HG03565 (cell line): ENCODE data around the gene FAM13A.
"Not testable (repeated sequence)": the region's sequence is repeated elsewhere in the genome, so short reads cannot be mapped to it uniquely, and the experiment has no call there.

ENCODE experiments used
- ATAC-seq: cut with Tn5 transposase; IDR thresholded peaks from one replicate; pipeline ENCODE4 v1.9.1; 2021; ENCODE audit warnings: mild to moderate bottlenecking, moderate library complexity; ENCODE audit not compliant: unreplicated experiment

The FAM13A gene

DNA sequence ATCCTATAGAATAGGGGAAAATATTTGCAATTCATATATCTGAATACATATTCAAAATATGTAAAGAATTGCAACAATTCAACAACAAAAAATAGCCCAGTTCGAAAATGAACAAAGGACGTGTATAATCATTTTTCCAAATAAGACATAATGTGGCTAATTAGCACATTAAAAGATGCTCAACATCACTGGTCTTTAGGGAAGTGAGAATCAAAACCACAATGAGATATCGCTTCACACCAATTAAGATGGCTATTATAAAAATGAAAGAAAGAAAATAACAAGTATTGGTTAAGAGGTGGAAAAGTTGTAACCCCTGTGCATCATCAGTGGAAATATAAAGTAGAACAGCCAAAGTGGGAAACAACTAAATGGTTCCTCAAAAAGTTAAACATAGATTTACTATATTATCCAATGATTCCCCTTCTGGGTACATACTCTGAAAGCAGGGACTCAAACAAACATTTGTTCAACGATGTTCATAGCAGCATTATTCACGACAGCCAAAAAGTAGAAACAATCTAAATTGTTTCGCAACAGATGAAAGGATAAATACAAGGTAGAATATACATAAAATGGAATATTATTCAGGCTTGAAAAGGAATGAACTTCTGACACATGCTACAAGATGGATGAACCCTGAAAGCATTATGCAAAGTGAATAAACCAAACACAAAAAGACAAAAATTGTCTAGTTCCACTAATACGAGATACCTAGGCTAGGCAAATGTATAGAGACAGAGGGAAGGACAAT lies 12.7 kb downstream of the FAM13A start:
- no peak for ATAC-seq

DNA sequence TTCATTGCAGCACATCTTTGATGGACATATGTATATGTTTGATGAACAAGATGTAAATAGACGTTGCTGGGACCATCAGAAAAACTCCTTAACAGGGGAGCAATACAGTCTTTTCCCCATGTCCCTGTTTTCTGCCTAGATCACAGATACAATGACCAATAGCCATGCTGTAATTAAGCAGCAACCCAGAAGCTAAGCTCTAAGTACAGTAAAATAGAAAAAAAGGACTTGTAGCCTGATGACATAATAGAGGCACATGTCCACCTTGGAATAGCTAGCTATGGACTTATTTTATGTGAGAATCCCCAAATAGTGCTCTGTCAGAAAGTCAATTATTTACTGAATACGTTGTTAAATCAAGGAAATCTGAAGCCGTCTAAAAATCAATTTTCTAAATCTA lies 14.9 kb downstream of the FAM13A start:
- ATAC-seq, result no peak

DNA sequence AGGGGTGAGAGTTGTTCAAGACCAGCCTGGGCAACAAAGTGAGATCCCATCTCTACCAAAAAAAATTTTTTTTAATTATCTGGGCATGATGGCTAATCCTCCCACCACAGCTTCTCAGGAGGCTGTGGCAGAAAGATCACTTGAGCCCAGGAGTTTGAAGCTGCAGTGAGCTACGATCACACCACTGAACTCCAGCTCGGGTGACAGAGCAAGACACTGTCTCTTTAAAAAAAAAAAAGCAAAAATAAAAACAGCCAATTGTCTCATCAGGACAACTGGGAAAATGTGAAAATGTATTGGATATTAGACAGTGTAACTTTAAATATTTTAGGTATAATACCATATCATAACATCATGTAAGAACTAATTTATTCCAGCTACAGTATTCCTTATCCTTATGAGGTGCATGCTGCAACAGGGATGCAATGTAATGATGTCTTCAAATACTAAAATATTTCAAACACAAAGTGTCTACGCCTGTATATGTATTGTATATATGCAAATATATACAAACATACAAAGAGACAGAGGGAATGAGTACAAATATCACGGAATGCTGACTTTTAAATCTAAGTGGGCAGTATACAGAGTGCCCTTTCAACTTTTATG lies 17.2 kb downstream of the FAM13A start:
- no peak for ATAC-seq

DNA sequence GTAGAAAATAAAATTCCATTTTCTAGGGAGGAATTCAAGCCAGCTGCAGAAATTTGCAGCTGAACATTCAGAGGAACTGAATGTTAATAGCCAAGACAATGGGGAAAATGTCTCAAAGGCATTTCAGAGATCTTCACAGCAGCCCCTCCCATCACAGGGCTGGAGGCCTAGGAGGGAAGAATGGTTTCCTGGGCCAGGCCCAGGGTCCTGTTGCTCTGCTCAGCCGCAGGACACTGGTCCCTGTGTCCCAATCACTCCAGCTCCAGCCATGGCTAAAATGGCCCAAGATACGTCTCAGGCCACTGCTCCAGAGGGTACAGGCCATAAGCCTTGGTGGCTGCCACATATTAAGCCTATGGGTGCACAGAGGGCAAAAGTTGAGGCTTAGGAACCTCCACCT lies 20.4 kb downstream of the FAM13A start:
- ATAC-seq, result no peak

DNA sequence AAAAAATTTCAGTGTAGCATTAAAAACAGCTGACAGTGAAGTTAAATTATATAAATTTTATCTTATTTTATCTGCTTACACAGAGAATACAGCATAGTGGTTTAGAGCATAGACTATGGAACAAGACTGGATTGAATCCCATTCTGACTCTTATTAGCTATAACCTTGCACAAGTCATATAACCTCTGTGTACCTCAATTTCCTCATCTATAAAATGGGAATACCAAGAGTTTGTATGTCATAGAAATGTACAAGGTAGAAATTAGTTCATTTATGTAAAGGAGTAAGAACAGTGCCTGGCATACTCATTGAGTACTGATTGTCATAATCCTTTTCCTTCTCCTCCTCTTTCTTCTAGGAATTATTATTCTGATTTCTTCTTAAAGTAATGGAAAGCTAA lies 25.7 kb downstream of the FAM13A start:
- ATAC-seq, result no peak

DNA sequence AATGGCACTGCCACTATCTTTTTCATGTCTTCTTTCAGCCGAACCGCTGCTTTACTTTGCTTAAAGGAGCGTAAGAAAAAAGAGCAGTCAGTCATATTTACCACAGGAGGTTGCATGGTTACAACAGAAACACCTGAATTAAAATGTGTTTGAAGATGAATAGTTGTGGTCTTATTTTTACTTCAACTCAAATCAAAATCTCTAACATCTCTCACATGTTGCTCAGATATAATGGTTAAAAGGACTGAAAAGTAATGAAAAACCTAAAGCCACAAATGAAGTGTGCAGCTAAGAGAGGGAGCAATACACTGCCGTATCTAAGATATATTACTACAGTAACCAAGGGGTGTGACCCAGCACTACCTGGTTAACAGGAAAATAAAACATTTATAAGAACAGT lies 27.4 kb downstream of the FAM13A start:
- no peak for ATAC-seq

DNA sequence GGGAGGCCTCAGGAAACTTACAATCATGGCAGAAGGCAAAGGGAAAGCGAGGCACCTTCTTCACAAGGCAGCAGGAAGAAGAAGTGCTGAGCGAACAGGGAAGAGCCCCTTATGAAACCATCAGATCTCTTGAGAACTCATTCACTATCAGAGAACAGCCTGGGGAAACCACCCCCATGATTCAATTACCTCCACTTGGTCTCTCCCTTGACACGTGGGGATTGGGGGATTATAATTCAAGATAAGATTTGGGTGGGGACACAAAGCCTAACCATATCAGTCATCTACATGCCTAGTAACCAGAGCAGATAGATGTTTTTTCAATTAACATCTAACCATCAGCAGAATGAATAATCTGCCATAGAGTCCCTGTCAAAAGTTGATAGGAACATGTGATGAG lies 30.4 kb downstream of the FAM13A start:
- ATAC-seq, result no peak

DNA sequence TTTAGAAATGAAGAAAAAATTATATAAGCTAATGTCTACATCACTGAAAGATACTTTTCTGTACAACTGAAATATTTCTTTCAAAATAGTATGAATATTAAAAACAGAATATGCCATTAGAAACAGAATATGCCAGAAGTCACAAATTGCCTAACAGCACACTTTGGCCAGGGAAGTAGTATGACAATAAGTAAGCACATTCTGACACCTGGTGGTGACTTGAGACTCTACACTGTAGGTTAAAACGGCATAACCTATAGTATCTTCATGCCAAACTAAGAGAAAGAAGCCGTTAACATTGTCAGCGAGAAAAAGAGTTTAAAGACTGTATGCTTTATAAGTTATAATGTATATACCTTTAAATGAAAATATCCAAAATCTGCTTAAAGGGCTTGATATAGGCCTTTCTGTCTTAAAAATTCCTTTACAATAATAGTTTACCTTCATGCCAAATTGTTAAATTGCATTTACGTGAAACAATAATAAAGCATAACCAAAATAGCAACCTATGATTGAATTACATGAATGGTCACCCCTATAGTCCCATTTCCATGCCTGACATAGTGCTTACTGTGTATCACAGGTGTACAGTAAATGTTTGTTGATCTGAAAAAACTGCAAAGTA lies 32.8 kb downstream of the FAM13A start:
- ATAC-seq, result peak; percentile 98

DNA sequence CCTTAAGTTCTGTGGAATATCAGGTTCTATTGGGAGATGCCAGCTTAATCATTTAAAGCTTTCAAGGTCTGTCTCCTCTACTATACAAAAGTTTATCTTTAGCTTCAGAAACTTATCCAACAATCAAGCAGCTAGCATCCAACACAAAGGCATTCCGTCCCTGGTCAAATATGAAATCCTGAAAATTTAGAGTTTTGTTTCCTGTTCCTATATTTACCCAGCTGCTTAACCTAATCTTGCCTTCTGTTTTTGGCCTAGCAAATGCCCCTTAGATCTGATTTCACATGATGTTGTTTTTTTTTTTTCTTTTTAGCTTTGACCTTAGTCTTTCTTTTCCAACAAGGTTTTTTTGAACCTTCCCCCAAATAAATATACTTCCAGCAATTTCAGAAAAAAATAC lies 33.8 kb downstream of the FAM13A start:
- ATAC-seq, result no peak

DNA sequence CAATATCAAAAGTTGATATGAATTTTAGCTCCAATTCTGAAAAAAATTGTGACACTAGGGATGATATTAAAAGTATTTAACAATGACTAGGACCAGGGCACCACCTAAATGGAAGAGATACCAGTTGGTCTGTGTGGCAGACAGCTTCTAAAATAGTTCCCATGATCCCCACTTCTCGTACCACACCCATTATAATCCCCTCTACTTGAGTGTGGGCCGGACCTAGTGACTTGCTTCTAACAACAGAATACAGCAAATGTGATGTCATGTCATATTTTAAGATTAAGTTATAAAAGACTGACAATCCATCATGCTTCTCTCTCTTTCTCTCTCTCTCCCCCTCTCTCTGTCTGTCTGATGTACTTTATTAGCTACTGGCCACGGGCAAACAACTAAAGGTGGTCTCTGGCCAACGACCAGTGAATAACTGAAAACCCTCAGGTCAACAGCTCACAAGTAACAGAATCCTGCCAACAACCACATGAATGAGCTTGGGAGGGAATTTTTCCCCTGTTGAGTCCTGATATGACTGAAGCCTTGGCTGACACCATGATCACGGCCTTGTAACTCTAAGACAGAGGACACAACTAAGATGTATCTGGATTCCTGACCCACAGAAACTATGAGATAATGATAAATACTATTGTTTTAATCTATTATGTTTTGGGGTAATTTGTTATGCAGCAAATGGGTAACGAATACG lies 34.4 kb downstream of the FAM13A start:
- no peak for ATAC-seq

DNA sequence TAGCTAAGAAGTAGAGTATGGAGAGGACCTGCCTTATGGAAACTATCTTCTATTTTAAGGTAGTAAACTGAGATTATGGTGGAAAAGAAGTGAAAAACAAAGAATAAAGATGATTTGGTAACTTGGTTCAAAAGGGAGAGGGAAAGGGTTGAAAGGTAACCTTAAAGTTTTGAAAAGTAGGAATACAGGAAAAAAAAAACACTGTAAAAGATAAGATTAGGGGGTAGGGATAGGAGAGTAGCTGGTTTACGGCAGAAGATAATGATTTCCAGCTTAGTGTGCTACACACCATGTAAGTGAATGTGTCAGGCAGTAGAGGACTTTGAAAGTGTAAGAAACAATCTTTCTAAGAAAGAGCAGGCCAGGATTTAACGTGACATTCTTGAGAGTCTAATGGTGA lies 35.3 kb downstream of the FAM13A start:
- ATAC-seq, result no peak

DNA sequence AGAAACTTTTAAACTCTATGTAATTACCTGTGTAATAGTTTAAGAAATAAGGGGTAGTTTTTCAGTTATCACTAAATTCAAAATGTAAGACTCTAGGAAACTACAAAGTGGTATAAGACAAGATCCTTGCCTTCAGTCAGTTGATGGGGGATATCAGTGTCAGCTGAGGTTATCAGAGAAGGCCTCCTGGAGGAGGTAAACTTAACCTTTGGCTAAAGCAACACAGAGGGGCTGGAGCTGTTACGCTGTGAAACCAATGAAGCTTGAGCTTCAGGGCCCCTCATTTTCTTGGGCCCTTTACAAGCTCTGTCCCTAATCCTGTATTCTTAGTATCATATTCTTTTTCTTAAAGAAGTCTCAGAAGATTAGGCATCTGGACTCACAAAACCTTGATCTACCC lies 35.9 kb downstream of the FAM13A start:
- ATAC-seq, result no peak

DNA sequence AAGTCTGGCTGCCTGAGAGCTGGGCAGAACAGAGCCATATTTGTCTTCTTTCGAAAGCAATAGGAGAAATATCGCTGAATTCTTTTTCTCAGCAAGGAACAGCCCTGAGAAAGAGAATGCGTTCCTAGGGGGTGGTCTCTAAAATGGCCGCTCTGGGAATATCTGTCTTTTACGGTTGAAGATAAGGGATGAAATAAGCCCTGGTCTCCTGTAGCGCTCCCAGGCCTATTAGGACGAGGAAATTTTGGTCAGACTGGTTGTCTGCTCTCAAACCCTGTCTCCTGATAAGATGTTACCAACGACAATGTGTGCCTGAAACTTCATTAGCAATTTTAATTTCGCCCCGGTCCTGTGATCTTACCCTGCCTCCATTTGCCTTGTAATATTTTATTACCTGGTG lies 42.1 kb downstream of the FAM13A start:
- ATAC-seq, result not testable (repeated sequence)

DNA sequence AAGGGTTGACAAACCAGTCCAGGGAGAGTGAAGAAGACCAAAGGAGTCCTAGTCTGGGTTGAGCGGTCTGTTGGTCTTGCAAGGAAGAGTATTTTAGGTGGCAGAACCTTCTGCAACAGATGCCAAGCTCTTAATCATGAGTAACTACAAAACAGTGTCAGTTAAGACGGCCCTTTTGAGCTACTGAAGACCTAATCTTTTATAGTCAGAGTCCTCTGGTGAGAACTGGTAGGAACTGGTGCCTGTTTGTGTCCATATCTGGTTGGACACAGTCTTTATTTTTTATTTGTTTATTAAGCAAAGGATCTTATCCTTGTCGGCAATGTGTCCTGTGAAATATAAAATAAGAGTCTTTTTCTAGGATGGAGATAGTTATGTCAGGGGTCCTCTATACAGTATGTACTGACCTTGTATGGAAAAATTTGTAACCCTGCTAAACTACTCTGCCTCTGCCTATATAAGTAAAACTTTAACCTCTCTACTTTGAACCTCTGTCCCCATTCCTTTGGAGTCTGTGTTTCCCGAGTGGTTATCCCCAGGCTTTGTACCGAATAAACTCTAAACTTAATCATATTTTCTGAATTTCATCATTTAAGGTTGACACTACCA lies 47.1 kb downstream of the FAM13A start:
- no peak for ATAC-seq

DNA sequence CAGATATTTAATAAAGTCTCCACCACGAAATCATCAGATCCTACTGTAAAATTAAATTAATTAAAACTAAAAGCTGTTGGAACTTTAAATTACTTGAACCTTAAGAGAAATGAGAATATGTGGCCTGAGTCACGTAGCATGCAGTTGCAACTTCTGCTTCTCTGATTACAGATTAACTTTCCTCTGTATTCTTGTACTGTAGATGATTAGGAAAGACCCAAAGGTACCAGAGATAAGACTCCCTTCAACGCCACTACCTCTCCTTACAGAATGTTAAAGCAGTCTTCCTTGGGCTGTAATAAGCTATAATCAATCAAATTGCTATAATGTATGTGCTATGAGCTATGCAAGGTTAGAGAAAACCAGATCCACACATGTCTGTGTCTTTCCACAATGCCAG lies 47.9 kb downstream of the FAM13A start:
- no peak for ATAC-seq

DNA sequence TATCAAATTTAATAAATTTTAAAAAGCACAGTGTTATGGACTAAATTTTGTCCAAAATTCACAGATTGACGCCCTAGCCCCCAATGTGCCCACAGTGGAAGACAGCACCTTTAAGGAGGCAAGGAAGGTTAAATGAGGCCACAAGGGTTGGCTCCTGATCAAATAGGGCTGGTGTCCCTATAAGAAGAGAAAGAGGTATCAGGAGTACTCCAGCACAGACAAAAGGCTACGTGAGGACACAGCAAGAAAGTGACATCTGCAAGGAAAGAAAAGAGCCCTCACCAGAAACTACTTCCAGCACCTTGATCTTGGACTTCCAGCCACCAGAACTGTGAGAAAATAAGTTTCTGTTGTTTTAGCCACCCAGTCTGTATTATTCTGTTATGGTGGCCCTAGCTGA lies 48.8 kb downstream of the FAM13A start:
- ATAC-seq, result no peak

DNA sequence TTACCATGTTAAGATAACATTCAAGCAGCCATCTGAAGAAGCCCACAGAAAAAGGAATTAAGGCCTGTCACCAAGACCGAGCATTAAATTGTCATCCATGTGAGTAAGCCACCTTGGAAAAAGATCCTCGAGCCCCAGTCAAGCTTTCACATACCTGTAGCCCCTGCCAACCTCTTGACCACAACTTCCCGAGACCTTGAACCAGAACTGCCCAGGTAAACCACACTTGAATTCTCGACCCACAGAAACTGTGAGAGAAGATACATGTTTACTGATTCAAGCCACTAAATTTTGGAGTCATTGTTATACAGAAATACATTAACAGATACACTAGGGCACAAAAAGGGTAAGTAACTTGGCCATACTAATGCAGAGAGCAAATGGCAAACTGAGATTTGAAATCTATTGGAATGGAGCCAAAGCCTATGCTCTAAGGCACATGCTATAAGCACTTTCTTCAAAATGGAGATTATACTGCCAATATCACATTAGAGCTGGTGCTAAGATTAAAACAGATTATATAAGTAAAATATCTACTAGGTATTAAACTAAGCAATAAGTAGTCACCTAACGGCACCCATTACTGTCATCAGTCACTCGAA lies 49.5 kb downstream of the FAM13A start:
- no peak for ATAC-seq

DNA sequence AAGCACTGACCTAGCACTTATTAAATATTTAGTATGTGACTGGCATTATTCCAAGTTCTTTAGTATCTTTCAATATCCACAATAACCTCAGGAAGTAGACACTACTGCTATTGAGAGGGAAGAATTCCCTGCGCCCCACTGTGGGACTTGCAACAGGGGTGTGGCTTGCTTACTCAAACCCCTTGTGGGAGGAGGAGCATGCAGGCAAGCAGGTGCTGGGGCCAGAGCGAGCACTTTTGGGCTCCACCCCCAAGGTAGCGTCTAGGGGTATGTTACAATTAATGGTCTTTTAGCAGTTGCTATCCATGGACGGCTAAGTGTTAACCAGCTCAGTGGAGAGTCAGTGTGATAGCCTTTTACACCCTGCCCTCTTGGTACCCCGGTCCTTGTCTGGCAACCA lies 50.7 kb downstream of the FAM13A start:
- no peak for ATAC-seq

DNA sequence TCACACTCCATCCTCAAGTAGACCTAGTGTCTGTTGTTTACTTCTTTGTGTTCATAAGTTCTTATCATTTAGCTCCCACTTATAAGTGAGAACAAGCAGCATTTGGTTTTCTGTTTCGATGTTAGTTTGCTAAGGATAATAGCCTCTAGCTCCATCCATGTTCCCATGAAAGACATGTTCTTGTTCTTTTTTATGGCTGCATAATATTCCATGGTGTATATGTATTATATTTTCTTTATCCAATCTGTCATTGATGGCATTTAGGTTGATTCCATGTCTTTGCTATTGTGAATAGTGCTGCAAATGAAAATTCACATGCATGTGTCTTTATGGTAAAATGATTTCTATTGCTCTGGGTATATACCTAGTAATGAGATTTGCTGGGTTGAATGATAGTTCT lies 51.9 kb downstream of the FAM13A start:
- ATAC-seq, result not testable (repeated sequence)

DNA sequence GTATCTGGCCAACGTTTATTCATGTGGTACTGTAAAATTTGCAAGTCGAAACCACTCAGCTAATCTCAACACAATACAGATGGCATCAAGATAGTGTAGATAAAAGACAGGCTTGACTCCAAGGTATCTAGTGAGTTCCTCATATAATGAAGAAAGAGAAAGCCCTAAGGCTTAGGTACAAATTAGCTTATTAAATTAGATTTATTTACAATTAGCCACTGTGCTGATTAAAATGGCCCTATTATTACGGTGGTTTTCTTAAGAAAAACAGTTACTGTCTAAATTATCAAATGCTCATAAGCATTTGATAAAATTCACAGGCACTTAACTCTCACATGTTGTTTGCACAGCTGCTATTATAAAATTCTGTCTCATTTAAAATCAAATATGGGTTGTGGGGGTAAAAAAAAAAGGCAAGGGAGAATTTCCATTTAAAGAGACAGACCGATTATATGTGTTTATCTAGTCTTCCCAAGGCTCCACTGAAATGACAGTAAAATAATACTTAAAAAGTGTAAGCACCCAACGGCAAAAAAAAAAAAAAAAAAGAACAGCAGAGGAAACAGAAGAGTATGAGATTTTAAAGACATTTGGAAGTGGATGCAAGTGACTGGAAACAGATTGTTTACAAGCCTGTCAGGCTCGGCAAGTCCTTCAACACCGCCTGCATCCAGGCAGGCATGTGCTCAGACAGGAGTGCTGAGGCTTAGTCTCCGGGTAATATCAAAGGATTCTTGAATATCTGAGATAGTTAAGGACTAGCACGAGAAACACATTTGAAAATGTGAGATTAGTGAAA lies 55.1 kb downstream of the FAM13A start:
- no peak for ATAC-seq
